OCI-LY3 (cell line): ENCODE data around the gene NRROS.

Experiments used
- CTCF ChIP-seq: fragments of 200-600, 300-600 bp; sonication (generic); IDR thresholded peaks from 2 replicates; pipeline ENCODE4 v1.5.1; 2014; ENCODE audit warnings: antibody characterized with exemption, low read length, low read depth
- EZH2phosphoT487 ChIP-seq: fragments of 200-600 bp; shearing (Covaris generic); IDR thresholded peaks from 2 replicates; pipeline ENCODE4 v1.6.1; 2018; ENCODE audit warnings: antibody characterized with exemption, mixed run types, low read depth

DNA sequence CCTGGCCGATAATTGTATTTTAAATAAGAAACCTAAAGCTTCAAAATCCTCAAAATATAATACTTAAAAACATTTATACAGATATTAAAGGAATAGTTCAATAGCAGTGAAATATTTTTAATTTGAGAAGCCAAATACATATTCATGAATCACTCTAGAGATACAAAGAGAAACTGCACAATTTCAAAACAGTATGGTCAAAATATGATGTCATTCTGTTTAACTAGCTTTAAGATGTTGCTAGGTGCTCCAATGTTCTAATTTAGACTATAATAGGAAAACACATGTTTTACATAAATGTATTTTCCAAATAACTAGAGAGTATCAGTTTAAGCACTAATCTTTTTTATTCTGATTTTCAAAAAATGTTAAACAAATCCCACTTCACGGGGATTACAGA is 10.3 kb upstream of the NRROS start:
- TF ChIP-seq CTCF (no peak), EZH2phosphoT487 (no peak)
